C4-2B (cell line): Measurements from ENCODE around the gene EPHX1.

Source experiments
- CTCF ChIP-seq: fragments of 450-650 bp; conservative IDR thresholded peaks from 2 replicates; pipeline ENCODE4 v1.5.1; 2017; ENCODE audit warnings: mild to moderate bottlenecking
- ZFX ChIP-seq: fragments of 450-650 bp; IDR thresholded peaks from 2 replicates; pipeline ENCODE4 v1.6.1; 2017

DNA sequence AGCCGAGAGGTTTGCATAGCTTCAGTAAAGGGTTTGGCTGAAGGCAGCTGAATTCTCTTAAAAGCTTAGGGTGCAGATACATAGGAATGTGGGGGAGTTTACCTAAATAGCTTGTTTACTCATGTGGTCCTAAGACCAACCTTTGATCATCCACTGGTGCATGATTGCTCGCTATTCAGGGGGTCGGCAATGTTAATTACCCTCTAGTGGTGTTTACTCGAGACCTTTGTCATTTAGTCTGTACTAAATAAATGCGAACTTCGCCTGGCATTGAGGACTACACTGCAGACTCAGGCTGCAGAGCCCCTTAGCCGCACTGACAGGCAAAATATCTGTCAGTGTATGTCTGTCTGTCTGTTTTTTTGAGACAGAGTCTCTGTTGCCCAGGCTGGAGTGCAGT lies 40.4 kb downstream of the EPHX1 start:
- TF ChIP-seq CTCF (no peak), ZFX (no peak)
